Caco-2 (cell line): ENCODE measurements around the gene GP1BB. TPM values are rescaled to one million over a fixed set of nuclear protein-coding genes. Genes with fewer than 3 reads are reported as not detected.
A peak's percentile ranks its signal among the peaks of the same experiment; 100 is the strongest.

Experiments
- BruUV-seq: library from RNA; stranded (reverse); fragments of 400-500 nt; replicated peaks from 2 replicates; lab custom pipeline; 2021; lab: Mats Ljungman, UMichigan
- CTCF ChIA-PET: fragments of 300-600 bp; sonication (Branson Sonifier 250); formaldehyde crosslinking; loops from one replicate; lab custom pipeline; 2022; ENCODE audit warnings: antibody characterized with exemption; lab: Charles Lee
- POLR2A ChIA-PET: fragments of 300-600 bp; sonication (Branson Sonifier 250); formaldehyde crosslinking; loops from one replicate; lab custom pipeline; 2022; ENCODE audit warnings: antibody characterized with exemption; lab: Charles Lee
- DNase-seq, 2 experiments: peaks; one replicate each; pipeline versions ENCODE4 v3.0.0 to v3.0.0-alpha.2; 2020 to 2022
- H3K27me3 ChIP-seq: replicated peaks from 2 replicates; pipeline ENCODE4 v1.6.0; 2011; ENCODE audit warnings: low read length; ENCODE audit not compliant: control insufficient read depth, insufficient read depth
- H3K36me3 ChIP-seq: 2 replicates; pipeline ENCODE4 v1.5.1; 2011; ENCODE audit warnings: low read length; ENCODE audit not compliant: control insufficient read depth, insufficient read depth
- H3K4me1 ChIP-seq: fragments of 250-450 bp; sonication (Bioruptor Pico); 2 replicates; pipeline ENCODE4 v1.5.1; 2020; ENCODE audit warnings: mild to moderate bottlenecking
- H3K4me3 ChIP-seq: 2 replicates; pipeline ENCODE4 v1.5.1; 2011; ENCODE audit warnings: low read depth, mild to moderate bottlenecking, control low read depth, low read length
- H3K9me3 ChIP-seq: fragments of 250-450 bp; sonication (Bioruptor Pico); 2 replicates; pipeline ENCODE4 v1.5.1; 2020; ENCODE audit warnings: mild to moderate bottlenecking, moderate library complexity
- H3K27ac Mint-ChIP-seq: one replicate; pipeline ENCODE4 v1.8.0; 2022; ENCODE audit warnings: mixed read lengths; ENCODE audit not compliant: unreplicated experiment
- H3K27me3 Mint-ChIP-seq: one replicate; pipeline ENCODE4 v1.8.0; 2022; ENCODE audit warnings: mixed read lengths; ENCODE audit not compliant: insufficient read depth, unreplicated experiment
- H3K36me3 Mint-ChIP-seq: one replicate; pipeline ENCODE4 v1.8.0; 2022; ENCODE audit warnings: mild to moderate bottlenecking, mixed read lengths; ENCODE audit not compliant: insufficient read depth, unreplicated experiment
- H3K4me1 Mint-ChIP-seq: one replicate; pipeline ENCODE4 v1.8.0; 2022; ENCODE audit warnings: low read depth, mixed read lengths; ENCODE audit not compliant: unreplicated experiment
- H3K4me3 Mint-ChIP-seq: one replicate; pipeline ENCODE4 v1.8.0; 2022; ENCODE audit warnings: mild to moderate bottlenecking, moderate library complexity, mixed read lengths; ENCODE audit not compliant: unreplicated experiment
- H3K9me3 Mint-ChIP-seq: one replicate; pipeline ENCODE4 v1.8.0; 2022; ENCODE audit warnings: mixed read lengths; ENCODE audit not compliant: unreplicated experiment
- intact Hi-C: fragments of 100-400 bp; cut with micrococcal nuclease; formaldehyde crosslinking; loops from one replicate; pipeline ENCODE4 v1.10.0; 2022; ENCODE audit not compliant: unreplicated experiment
- total RNA-seq: library from RNA; stranded (reverse); gene quantifications from 2 replicates; pipeline ENCODE4 v1.2.3, GENCODE V29; 2022
- TF ChIP-seq, protein P1 (sequence below), 2 experiments: fragments of 200-600 bp in 1 of 2; IDR thresholded peaks; 1 replicate in 1 of 2; 2 replicates in 1 of 2; pipeline versions ENCODE4 v1.5.1 to v1.8.0; 2011 to 2022; ENCODE audit warnings: antibody characterized with exemption in 1 of 2, control low read depth in 1 of 2, inconsistent platforms in 1 of 2, low read depth in 1 of 2, low read length in 1 of 2, mild to moderate bottlenecking in 1 of 2, moderate library complexity in 1 of 2; ENCODE audit not compliant: insufficient read depth in 1 of 2, severe bottlenecking in 1 of 2, unreplicated experiment in 1 of 2

The GP1BB gene
- total RNA-seq, 1 experiment from 2014 or later, result 1.0 TPM

- Mint-ChIP-seq H3K36me3 (no peaks in the 10 kb centered on the region), H3K4me3 (peak overlapping the region; percentile 68), H3K9me3 (no peaks in the 10 kb centered on the region), H3K27ac (no peak overlapping the region), H3K27me3 (peaks cover 6% of the 10 kb centered on the region), H3K4me1 (no peaks in the 10 kb centered on the region)
- TF ChIP-seq, protein P1, sequence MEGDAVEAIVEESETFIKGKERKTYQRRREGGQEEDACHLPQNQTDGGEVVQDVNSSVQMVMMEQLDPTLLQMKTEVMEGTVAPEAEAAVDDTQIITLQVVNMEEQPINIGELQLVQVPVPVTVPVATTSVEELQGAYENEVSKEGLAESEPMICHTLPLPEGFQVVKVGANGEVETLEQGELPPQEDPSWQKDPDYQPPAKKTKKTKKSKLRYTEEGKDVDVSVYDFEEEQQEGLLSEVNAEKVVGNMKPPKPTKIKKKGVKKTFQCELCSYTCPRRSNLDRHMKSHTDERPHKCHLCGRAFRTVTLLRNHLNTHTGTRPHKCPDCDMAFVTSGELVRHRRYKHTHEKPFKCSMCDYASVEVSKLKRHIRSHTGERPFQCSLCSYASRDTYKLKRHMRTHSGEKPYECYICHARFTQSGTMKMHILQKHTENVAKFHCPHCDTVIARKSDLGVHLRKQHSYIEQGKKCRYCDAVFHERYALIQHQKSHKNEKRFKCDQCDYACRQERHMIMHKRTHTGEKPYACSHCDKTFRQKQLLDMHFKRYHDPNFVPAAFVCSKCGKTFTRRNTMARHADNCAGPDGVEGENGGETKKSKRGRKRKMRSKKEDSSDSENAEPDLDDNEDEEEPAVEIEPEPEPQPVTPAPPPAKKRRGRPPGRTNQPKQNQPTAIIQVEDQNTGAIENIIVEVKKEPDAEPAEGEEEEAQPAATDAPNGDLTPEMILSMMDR (IDR thresholded peaks at IDR 0.05; ENCODE audit: insufficient read depth in 1 of 2, low read depth in 1 of 2, low read length in 1 of 2, severe bottlenecking in 1 of 2, unreplicated experiment in 1 of 2), result no peak
- ChIA-PET POLR2A (no interaction called here), CTCF (interaction anchor here (1.3 to 1.6 kb wide), 2 partner anchors 10 to 16 kb away, joined by 3 read pairs; no protein-coding TSS in a partner anchor)
- Histone ChIP-seq H3K36me3 (no peaks in the 10 kb centered on the region), H3K27me3 (no peaks in the 10 kb centered on the region), H3K9me3 (no peaks in the 10 kb centered on the region), H3K4me1 (peaks cover 7% of the 10 kb centered on the region; the same call in 1 of the 2 replicates), H3K4me3 (peak overlapping the region; percentile 54)
- intact Hi-C loops, result loop anchor here (5.0 to 10.0 kb wide), 2 partner anchors 33 to 81 kb away; no protein-coding TSS in a partner anchor
- DNase-seq, result no peak
- no TSS peak for BruUV-seq
Observed at GRCh38 chr22:19715188-19715930, 8.0 kb upstream of the GP1BB start.

DNA sequence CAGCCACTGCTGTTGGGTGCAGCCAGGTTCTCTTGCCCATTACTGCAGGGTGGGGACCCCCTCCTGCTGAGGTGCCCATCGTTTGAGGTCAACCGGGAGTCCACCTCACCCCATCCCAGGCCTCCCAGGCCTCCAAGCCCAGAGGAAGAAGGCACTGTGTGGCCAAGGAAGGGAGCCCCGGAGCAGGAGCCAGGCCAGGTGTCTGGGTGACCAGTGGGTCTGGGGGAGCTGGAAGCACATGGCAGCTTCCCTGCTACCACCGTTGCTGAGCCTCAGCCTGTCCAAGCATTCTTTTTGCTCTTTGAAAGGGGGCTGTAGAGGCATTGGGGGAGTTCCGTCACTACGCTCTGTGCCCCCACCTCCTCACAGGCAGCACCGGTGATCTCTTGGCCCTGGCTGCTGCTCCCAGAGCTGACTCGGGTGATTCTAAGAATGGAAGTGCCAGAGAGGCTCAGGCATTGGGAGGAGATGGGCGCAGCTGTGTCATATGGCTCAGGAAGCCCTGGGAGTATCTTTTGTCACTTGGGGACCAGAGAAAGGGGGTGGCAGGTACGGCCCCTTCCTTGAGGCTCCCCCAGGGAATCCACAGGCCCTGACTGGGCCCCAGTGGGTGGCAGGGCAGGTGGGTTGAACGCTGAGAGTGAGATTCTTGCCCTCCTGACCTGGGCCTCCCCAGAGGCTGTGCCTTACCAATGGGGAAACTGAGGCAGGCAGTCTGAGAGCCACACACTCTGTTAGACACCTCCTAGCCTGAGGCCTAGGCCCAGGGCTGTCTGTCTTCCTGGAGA lies 7.1 kb upstream of the GP1BB start:
- CTCF ChIA-PET, result interaction anchor here (0.6 to 1.6 kb wide), 3 partner anchors 11 to 27 kb away, joined by 3 read pairs; no protein-coding TSS in a partner anchor
- Histone ChIP-seq H3K9me3 (no peaks in the 10 kb centered on the region), H3K27me3 (no peaks in the 10 kb centered on the region), H3K4me3 (no peak overlapping the region), H3K36me3 (no peaks in the 10 kb centered on the region), H3K4me1 (peaks cover 7% of the 10 kb centered on the region; the same call in 1 of the 2 replicates)
- Mint-ChIP-seq H3K27me3 (peaks cover 6% of the 10 kb centered on the region), H3K9me3 (no peaks in the 10 kb centered on the region), H3K4me3 (no peak overlapping the region), H3K36me3 (no peaks in the 10 kb centered on the region), H3K4me1 (no peaks in the 10 kb centered on the region), H3K27ac (no peak overlapping the region)
- BruUV-seq, result no TSS peak
- intact Hi-C loops, result loop anchor here (5.0 to 10.0 kb wide), 2 partner anchors 34 to 81 kb away; no protein-coding TSS in a partner anchor
- POLR2A ChIA-PET, result no interaction called here
- no peak for DNase-seq
- TF ChIP-seq, protein P1 (IDR thresholded peaks at IDR 0.05; ENCODE audit: insufficient read depth in 1 of 2, low read depth in 1 of 2, low read length in 1 of 2, severe bottlenecking in 1 of 2, unreplicated experiment in 1 of 2), result no peak

DNA sequence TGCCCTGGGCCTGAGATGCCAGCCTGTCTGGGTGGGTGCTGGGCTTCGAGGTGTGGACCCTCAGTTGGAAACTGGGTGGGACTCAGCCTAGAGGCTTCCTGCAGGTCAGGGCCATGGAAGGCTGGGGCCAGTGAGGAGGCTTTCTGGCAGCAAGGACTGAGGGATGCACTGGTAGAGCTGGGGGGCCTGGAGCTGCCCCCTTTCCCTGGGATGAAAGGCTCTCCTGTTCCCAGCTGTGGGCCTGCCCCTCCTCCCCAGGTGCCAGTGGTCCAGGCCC lies 6.6 kb upstream of the GP1BB start:
- Histone ChIP-seq H3K4me3 (no peak overlapping the region), H3K27me3 (no peaks in the 10 kb centered on the region), H3K9me3 (no peaks in the 10 kb centered on the region), H3K4me1 (peaks cover 7% of the 10 kb centered on the region; the same call in 1 of the 2 replicates), H3K36me3 (no peaks in the 10 kb centered on the region)
- no peak for DNase-seq
- intact Hi-C loops, result loop anchor here (5.0 to 10.0 kb wide), 2 partner anchors 34 to 82 kb away; no protein-coding TSS in a partner anchor
- ChIA-PET POLR2A (no interaction called here), CTCF (interaction anchor here (0.6 to 0.8 kb wide), 2 partner anchors 14 to 28 kb away, joined by 3 to 4 read pairs; no protein-coding TSS in a partner anchor)
- no peak overlapping the region for H3K27ac Mint-ChIP-seq
- TF ChIP-seq, protein P1 (IDR thresholded peaks at IDR 0.05; ENCODE audit: insufficient read depth in 1 of 2, low read depth in 1 of 2, low read length in 1 of 2, severe bottlenecking in 1 of 2, unreplicated experiment in 1 of 2), result no peak
- H3K36me3 Mint-ChIP-seq, result no peaks in the 10 kb centered on the region
- H3K27me3 Mint-ChIP-seq, result peaks cover 6% of the 10 kb centered on the region
- no TSS peak for BruUV-seq
- no peaks in the 10 kb centered on the region for H3K9me3 Mint-ChIP-seq
- H3K4me3 Mint-ChIP-seq, result no peak overlapping the region
- H3K4me1 Mint-ChIP-seq, result no peaks in the 10 kb centered on the region
